Measurements from ENCODE around the gene ADCY5. TPM values are rescaled to one million over a fixed set of nuclear protein-coding genes. Genes with fewer than 3 reads are reported as not detected.

ADCY5 gene
- polyA plus RNA-seq, 3 donors: not detected

DNA sequence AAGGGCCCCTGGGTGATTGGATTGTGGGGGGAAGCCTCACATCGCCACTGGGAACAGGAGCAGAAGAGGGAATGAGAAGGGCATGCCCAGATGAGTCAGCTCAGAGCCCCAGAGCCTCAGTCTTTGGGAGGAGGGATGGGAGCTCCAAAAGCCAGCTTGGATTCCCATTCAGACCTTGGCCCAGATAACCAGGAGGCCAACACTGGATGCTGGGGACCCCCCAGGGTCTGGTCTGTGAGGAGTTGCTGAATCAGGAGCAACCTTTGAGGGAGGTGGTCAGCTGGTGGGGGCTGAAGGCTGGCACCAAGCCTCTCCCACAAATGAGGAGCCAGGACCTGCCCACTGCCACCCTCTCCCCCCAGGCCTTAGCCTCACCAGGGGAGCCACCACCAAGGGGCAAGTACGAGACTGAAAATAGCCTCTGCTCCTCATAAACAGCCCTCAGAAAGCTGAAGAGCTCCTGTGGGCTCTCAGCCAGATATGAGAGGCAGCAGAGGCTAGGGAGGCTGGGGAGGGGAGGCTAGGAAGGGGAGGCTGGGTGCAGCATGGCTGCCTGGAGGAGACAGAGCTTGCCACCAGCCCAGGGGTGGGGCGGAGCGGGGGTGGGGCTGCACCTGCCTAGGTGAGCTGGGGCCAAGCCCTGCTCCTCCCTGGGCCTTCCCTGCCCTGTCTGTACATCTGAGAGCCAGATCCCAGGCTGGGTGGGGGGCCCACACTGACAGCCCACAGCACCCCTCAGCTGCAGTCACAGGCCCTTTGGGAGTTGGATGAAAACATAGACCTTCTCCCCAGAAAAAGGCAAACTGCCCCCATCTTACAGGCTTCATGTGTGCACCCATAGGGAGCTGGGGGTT is 147.3 kb downstream of the ADCY5 start:
- Histone ChIP-seq H3K79me2 (ENCODE audit: insufficient read depth, low read length) (no peaks in the 10 kb centered on the region), H3K9me3 (replicated peaks in 1 of 2; ENCODE audit: control insufficient read depth in 1 of 2, insufficient read depth in 1 of 2, low read length in 2 of 2) (no peaks in the 10 kb centered on the region), H4K20me1 (ENCODE audit: insufficient read depth, low read length) (no peaks in the 10 kb centered on the region), H3K4me1 (ENCODE audit: control insufficient read depth in 1 of 2, insufficient read depth in 2 of 2, low read length in 2 of 2) (no peaks in the 10 kb centered on the region), H3K27me3 (ENCODE audit: control insufficient read depth in 2 of 2, insufficient read depth in 2 of 2, low read length in 2 of 2) (no peaks in the 10 kb centered on the region), H3K4me2 (replicated peaks; ENCODE audit: extremely low read depth, low read length, poor library complexity, severe bottlenecking) (no peak overlapping the region), H2AFZ (ENCODE audit: insufficient read depth, low read depth, low read length, poor library complexity, severe bottlenecking) (no peak overlapping the region), H3K4me3 (replicated peaks in 1 of 3; ENCODE audit: low read depth in 2 of 3, low read length in 3 of 3) (no peak overlapping the region), H3K9ac (ENCODE audit: insufficient read depth, low read length, poor library complexity, severe bottlenecking) (no peak overlapping the region), H3K27ac (ENCODE audit: low read depth in 1 of 2, low read length in 2 of 2) (no peak overlapping the region), H3K36me3 (replicated peaks in 1 of 2; ENCODE audit: control insufficient read depth in 1 of 2, insufficient read depth in 2 of 2, low read length in 2 of 2) (no peaks in the 10 kb centered on the region)
- Mint-ChIP-seq H3K4me1 (peaks cover 4% of the 10 kb centered on the region), H3K27me3 (ENCODE audit: low read depth in 3 of 3) (peaks cover 2 to 6% (median 5%) of the 10 kb centered on the region in 3 donors), H3K9me3 (peaks cover 0 to 3% (median 0%) of the 10 kb centered on the region in 7 donors), H3K36me3 (no peaks in the 10 kb centered on the region), H3K4me3 (no peak overlapping the region), H3K27ac (no peak overlapping the region)
- 87% methylated on average over 3 of the region's 4 CpGs for WGBS (ENCODE audit: insufficient coverage)
- TF ChIP-seq CTCF (IDR thresholded peaks at IDR 0.05): no peak
- no peak for DNase-seq
- intact Hi-C loops (cut with micrococcal nuclease): no loop called here

DNA sequence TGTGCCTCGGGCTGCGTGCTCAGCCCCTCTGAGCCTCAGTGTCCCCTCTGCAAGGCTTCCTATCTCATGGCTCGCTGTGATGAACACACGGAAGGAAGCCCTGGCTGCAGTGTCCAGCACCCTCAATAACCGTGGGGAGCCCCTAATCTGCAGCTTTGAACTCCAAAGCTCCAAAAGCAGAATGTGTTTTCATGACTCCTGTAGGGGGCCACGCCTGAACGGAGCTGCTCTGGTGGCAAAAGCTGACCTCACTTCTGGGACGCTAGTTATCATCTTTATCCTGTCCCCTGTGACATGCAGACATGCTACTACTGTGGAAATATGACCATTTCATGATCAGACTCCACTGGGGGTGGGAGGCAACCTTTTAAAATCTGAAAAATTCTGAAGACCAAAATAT is 148.3 kb downstream of the ADCY5 start:
- H3K79me2 ChIP-seq (ENCODE audit: insufficient read depth, low read length): no peaks in the 10 kb centered on the region
- no peak overlapping the region for H3K9ac ChIP-seq (ENCODE audit: insufficient read depth, low read length, poor library complexity, severe bottlenecking)
- H3K4me2 ChIP-seq (replicated peaks; ENCODE audit: extremely low read depth, low read length, poor library complexity, severe bottlenecking): no peak overlapping the region
- H4K20me1 ChIP-seq (ENCODE audit: insufficient read depth, low read length): no peaks in the 10 kb centered on the region
- Mint-ChIP-seq H3K27ac (no peak overlapping the region), H3K9me3 (peaks cover 0 to 3% (median under 1%) of the 10 kb centered on the region in 7 donors), H3K36me3 (no peaks in the 10 kb centered on the region), H3K4me3 (no peak overlapping the region), H3K27me3 (ENCODE audit: low read depth in 3 of 3) (peaks cover under 1 to 5% (median 3%) of the 10 kb centered on the region in 3 donors), H3K4me1 (peaks cover 4% of the 10 kb centered on the region)
- H3K27me3 ChIP-seq (ENCODE audit: control insufficient read depth in 2 of 2, insufficient read depth in 2 of 2, low read length in 2 of 2): no peaks in the 10 kb centered on the region
- no peak for DNase-seq
- no peak overlapping the region for H2AFZ ChIP-seq (ENCODE audit: insufficient read depth, low read depth, low read length, poor library complexity, severe bottlenecking)
- no peaks in the 10 kb centered on the region for H3K9me3 ChIP-seq (replicated peaks in 1 of 2; ENCODE audit: control insufficient read depth in 1 of 2, insufficient read depth in 1 of 2, low read length in 2 of 2)
- H3K4me1 ChIP-seq (ENCODE audit: control insufficient read depth in 1 of 2, insufficient read depth in 2 of 2, low read length in 2 of 2): no peaks in the 10 kb centered on the region
- no peak for TF ChIP-seq CTCF (IDR thresholded peaks at IDR 0.05)
- H3K27ac ChIP-seq (ENCODE audit: low read depth in 1 of 2, low read length in 2 of 2): no peak overlapping the region
- WGBS (ENCODE audit: insufficient coverage): 87% methylated on average over 8 of the region's 8 CpGs
- H3K36me3 ChIP-seq (replicated peaks in 1 of 2; ENCODE audit: control insufficient read depth in 1 of 2, insufficient read depth in 2 of 2, low read length in 2 of 2): no peaks in the 10 kb centered on the region
- intact Hi-C loops (cut with micrococcal nuclease): no loop called here
- no peak overlapping the region for H3K4me3 ChIP-seq (replicated peaks in 1 of 3; ENCODE audit: low read depth in 2 of 3, low read length in 3 of 3)

Data from CD14-positive monocyte (primary cell).